ENCODE measurements around the gene SIAH2.

Gene SIAH2

DNA sequence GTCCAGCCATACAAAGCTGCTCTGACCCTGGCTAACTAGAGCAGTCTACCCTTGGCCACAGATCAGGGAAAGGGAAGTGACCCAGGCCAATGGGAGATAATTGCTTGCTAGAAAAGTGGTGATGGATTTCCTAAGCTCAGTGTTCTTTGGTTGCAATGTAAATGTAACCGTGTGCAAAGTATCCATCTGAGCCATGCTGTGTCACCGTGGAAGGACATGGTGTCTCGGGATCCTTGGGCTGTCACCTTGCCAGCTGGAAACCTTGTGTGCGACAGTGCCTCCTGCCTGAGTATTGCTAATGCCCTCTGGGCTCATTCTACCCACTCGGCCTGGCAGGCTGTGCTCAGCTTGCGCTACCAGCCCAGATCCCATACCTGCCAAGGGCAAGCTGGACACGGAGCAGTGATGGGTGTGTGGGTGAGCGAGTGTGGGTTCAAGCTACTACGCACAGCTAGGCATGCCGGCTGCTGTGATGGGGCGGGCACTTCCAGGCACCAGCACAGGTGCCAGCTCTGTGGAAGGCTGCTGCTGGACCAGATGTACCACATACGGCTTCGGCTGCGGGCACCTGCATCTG lies 10.7 kb upstream of the SIAH2 start:
- TF ChIP-seq, protein P1, sequence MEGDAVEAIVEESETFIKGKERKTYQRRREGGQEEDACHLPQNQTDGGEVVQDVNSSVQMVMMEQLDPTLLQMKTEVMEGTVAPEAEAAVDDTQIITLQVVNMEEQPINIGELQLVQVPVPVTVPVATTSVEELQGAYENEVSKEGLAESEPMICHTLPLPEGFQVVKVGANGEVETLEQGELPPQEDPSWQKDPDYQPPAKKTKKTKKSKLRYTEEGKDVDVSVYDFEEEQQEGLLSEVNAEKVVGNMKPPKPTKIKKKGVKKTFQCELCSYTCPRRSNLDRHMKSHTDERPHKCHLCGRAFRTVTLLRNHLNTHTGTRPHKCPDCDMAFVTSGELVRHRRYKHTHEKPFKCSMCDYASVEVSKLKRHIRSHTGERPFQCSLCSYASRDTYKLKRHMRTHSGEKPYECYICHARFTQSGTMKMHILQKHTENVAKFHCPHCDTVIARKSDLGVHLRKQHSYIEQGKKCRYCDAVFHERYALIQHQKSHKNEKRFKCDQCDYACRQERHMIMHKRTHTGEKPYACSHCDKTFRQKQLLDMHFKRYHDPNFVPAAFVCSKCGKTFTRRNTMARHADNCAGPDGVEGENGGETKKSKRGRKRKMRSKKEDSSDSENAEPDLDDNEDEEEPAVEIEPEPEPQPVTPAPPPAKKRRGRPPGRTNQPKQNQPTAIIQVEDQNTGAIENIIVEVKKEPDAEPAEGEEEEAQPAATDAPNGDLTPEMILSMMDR (IDR thresholded peaks at IDR 0.05) = no peak
- Mint-ChIP-seq H3K4me3 (no peak overlapping the region), H3K27ac (no peak overlapping the region), H3K36me3 (ENCODE audit: low read depth) (no peaks in the 10 kb centered on the region), H3K9me3 (no peaks in the 10 kb centered on the region), H3K4me1 (peaks cover 5% of the 10 kb centered on the region), H3K27me3 (ENCODE audit: low read depth, poor library complexity) (no peaks in the 10 kb centered on the region)
- no peak for DNase-seq

DNA sequence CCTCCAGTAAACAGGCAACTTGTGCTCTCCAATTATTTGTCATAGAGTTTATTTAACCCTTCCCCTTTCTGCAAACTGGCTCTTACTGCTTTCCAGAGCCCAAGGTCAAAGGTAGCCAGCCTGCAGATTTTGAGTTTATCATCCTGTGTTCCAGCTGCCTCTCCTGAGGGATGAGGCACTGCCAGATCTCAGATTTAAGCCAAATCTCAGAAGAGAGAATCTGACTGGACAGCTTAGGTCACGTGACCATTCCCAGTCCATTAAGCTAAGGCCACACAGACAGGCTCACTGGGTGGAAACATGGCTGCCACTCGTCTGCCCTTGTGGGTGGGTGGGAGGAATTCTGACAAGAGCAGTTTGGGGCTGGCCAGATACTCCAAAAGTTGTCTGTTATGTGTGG lies 8.6 kb upstream of the SIAH2 start:
- Mint-ChIP-seq H3K4me1 (peaks cover 5% of the 10 kb centered on the region), H3K36me3 (ENCODE audit: low read depth) (no peaks in the 10 kb centered on the region), H3K27ac (no peak overlapping the region), H3K4me3 (no peak overlapping the region), H3K9me3 (no peaks in the 10 kb centered on the region), H3K27me3 (ENCODE audit: low read depth, poor library complexity) (peaks cover 3% of the 10 kb centered on the region)
- TF ChIP-seq, protein P1 (IDR thresholded peaks at IDR 0.05) = no peak
- no peak for DNase-seq

DNA sequence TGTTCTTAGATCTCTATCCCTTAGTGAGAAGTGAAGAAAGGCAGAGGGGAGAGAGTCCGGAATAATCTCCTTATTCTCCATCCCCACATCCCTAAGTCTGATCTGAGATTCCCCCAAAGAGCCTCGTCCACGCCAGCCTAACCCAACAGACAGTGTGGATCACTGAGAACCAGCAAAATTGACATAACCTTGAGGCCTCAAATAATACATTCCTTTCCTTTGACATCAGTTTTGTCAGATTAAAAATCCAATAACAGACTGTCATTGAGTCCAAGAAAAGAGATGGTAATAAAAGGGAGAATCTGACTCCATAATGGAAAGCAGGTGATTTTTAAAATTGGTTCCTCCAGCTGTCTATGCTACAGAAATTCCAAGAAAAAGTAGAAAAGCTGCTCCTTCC lies 7.7 kb upstream of the SIAH2 start:
- Mint-ChIP-seq H3K27me3 (ENCODE audit: low read depth, poor library complexity) (peaks cover 6% of the 10 kb centered on the region), H3K4me3 (no peak overlapping the region), H3K36me3 (ENCODE audit: low read depth) (no peaks in the 10 kb centered on the region)

GRCh38 chr3:150766742-150767141 lies 3.8 kb upstream of the SIAH2 start:
- Mint-ChIP-seq H3K4me1 (peaks cover 33% of the 10 kb centered on the region), H3K9me3 (no peaks in the 10 kb centered on the region), H3K27ac (no peak overlapping the region), H3K4me3 (no peak overlapping the region), H3K36me3 (ENCODE audit: low read depth) (no peaks in the 10 kb centered on the region), H3K27me3 (ENCODE audit: low read depth, poor library complexity) (peaks cover 6% of the 10 kb centered on the region)
- TF ChIP-seq, protein P1 (IDR thresholded peaks at IDR 0.05) = no peak
- no peak for DNase-seq

More for the DNA sequence above, 7.7 kb upstream of the SIAH2 start:
- no peak for DNase-seq
- TF ChIP-seq, protein P1 (IDR thresholded peaks at IDR 0.05) = no peak
- no peaks in the 10 kb centered on the region for H3K9me3 Mint-ChIP-seq
- H3K4me1 Mint-ChIP-seq = peaks cover 12% of the 10 kb centered on the region
- H3K27ac Mint-ChIP-seq = no peak overlapping the region

DNA sequence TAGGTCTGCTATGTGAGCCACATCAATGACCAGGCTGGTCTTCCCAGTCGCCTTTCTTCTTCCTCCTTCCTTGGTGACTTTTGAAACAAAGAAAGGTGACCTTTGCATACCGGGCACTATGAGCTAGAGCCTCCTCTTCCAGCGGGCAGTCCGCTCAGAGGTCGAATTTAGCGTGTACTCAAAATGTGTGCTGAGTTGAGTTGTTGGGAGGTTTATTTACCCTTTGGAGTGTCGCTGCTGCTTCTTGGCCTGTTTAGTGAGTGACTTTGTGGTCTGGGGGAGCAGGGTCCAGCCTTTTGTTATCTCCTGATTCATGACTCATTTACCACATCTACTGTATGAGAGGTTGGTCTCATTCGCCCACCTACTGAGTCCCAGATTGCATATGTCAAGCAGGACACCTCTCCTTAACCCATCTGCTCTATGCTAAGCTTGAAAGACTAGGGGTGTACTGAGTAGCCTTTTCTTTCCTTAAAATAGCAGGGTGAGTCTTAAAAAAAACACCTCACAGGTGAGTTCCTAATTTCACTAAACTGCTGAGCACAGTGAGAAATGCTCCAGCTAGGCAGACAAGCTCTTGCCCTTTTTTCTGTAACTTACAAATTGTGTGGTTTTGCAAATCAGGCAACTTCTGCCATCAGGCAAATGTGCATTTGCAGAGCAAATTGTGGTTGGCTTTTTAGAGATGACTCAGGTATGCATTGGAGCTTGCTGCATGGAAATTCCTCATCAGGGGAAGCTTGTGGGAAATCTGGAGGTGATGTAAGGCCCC lies 3.2 kb upstream of the SIAH2 start:
- no peak for DNase-seq
- H3K9me3 Mint-ChIP-seq = no peaks in the 10 kb centered on the region
- H3K4me1 Mint-ChIP-seq = peaks cover 34% of the 10 kb centered on the region
- peaks cover 6% of the 10 kb centered on the region for H3K27me3 Mint-ChIP-seq (ENCODE audit: low read depth, poor library complexity)
- TF ChIP-seq, protein P1 (IDR thresholded peaks at IDR 0.05) = no peak
- no peak overlapping the region for H3K4me3 Mint-ChIP-seq
- no peaks in the 10 kb centered on the region for H3K36me3 Mint-ChIP-seq (ENCODE audit: low read depth)
- no peak overlapping the region for H3K27ac Mint-ChIP-seq

DNA sequence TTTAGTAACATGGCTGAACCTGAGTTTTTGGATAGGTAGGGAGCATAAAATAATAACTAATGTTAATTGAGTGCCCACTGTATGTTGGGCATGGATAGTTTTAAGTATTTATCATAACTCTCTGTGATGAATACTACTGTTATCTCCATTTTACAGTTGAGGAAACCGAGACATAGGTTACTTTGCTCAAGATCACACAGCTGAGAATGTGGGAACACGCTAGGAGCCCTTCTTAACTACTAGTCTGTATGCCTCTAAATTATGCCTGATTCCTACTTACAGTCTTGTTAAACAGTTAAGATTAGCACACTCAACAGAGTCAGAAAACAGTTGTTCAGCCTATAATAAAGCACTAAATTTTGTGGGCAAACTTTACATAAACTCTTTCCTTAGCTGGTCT lies 2.0 kb upstream of the SIAH2 start:
- peaks cover 46% of the 10 kb centered on the region for H3K4me1 Mint-ChIP-seq
- TF ChIP-seq, protein P1 (IDR thresholded peaks at IDR 0.05) = no peak
- DNase-seq = no peak
- H3K36me3 Mint-ChIP-seq (ENCODE audit: low read depth) = no peaks in the 10 kb centered on the region
- peaks cover 6% of the 10 kb centered on the region for H3K27me3 Mint-ChIP-seq (ENCODE audit: low read depth, poor library complexity)
- H3K9me3 Mint-ChIP-seq = no peaks in the 10 kb centered on the region
- H3K4me3 Mint-ChIP-seq = peak overlapping the region; percentile 92
- H3K27ac Mint-ChIP-seq = no peak overlapping the region

Measured in nephron progenitor cell (in vitro differentiated cells).